ENCODE measurements around the gene ZNF146. TPM values are rescaled to one million over a fixed set of nuclear protein-coding genes. Genes with fewer than 3 reads are reported as not detected.
"Not testable (repeated sequence)": the region's sequence is repeated elsewhere in the genome, so short reads cannot be mapped to it uniquely, and the experiment has no call there.

The ZNF146 gene
- total RNA-seq, 1 donor from 2014 or later, result 40.3 TPM

GRCh38 chr19:36269295-36269694 is 54.4 kb downstream of the ZNF146 start:
- DNase-seq (ENCODE audit: low spot score), result not testable (repeated sequence)

Other genes with a start within 250 kb of the ZNF146 start
- gene SDHAF1, start 219.9 kb upstream of the ZNF146 start, total RNA-seq, result 8.2 TPM
- not detected for gene SYNE4, start 206.3 kb upstream of the ZNF146 start, total RNA-seq
- gene ALKBH6, start 200.9 kb upstream of the ZNF146 start, total RNA-seq, result 12.6 TPM
- gene CLIP3, start 182.2 kb upstream of the ZNF146 start, total RNA-seq, result 19.7 TPM
- 5.2 TPM for gene THAP8, start 160.8 kb upstream of the ZNF146 start, total RNA-seq
- gene WDR62, start 160.2 kb upstream of the ZNF146 start, total RNA-seq, result 0.32 TPM
- gene OVOL3, start 104.0 kb upstream of the ZNF146 start, total RNA-seq, result not detected
- gene POLR2I, start 100.2 kb upstream of the ZNF146 start, total RNA-seq, result 63.6 TPM
- gene TBCB, start 99.6 kb upstream of the ZNF146 start, total RNA-seq, result 87.1 TPM
- gene CAPNS1, start 75.0 kb upstream of the ZNF146 start, total RNA-seq, result 647 TPM
- gene COX7A1, start 62.7 kb upstream of the ZNF146 start, total RNA-seq, result 273 TPM
- 3.6 TPM for gene ZNF565, start 441 bp upstream of the ZNF146 start, total RNA-seq
- 3.4 TPM for gene ZFP14, start 164.1 kb downstream of the ZNF146 start, total RNA-seq
- 3.1 TPM for gene ZFP82, start 203.5 kb downstream of the ZNF146 start, total RNA-seq